ENCODE measurements around the gene POU6F2. TPM values are rescaled to one million over a fixed set of nuclear protein-coding genes. Genes with fewer than 3 reads are reported as not detected.

POU6F2 gene
- total RNA-seq, 1 donor from 2014 or later = 0.78 TPM

GRCh38 chr7:39043531-39043930, 65.8 kb downstream of the POU6F2 start:
- Histone ChIP-seq H3K9me3 (no peaks in the 10 kb centered on the region), H3K27ac (no peak overlapping the region), H3K27me3 (no peaks in the 10 kb centered on the region), H3K36me3 (no peaks in the 10 kb centered on the region), H3K4me3 (no peak overlapping the region), H3K4me1 (no peaks in the 10 kb centered on the region)
- no peak for TF ChIP-seq CTCF (IDR thresholded peaks at IDR 0.05)
- intact Hi-C loops (cut with DNase I) = no loop called here
- DNase-seq (no peak), ATAC-seq (no peak)

- Histone ChIP-seq H3K9me3 (no peaks in the 10 kb centered on the region), H3K4me3 (no peak overlapping the region), H3K4me1 (no peaks in the 10 kb centered on the region), H3K27me3 (no peaks in the 10 kb centered on the region), H3K27ac (no peak overlapping the region), H3K36me3 (no peaks in the 10 kb centered on the region)
- no peak for TF ChIP-seq CTCF (IDR thresholded peaks at IDR 0.05)
- ATAC-seq = no peak
- intact Hi-C loops (cut with DNase I) = no loop called here
- DNase-seq = no peak
These were observed 66.8 kb downstream of the POU6F2 start for GRCh38 chr7:39044489-39044888.

- Histone ChIP-seq H3K27me3 (no peaks in the 10 kb centered on the region), H3K27ac (no peak overlapping the region), H3K4me1 (no peaks in the 10 kb centered on the region), H3K36me3 (no peaks in the 10 kb centered on the region), H3K9me3 (no peaks in the 10 kb centered on the region), H3K4me3 (no peak overlapping the region)
- DNase-seq (no peak), ATAC-seq (no peak)
- intact Hi-C loops (cut with DNase I) = no loop called here
- TF ChIP-seq CTCF (IDR thresholded peaks at IDR 0.05) = no peak
These were observed 67.5 kb downstream of the POU6F2 start for GRCh38 chr7:39045231-39045630.

GRCh38 chr7:39051279-39051678, 73.6 kb downstream of the POU6F2 start:
- H3K27ac ChIP-seq = no peak overlapping the region
- no peak for DNase-seq
- no peaks in the 10 kb centered on the region for H3K9me3 ChIP-seq
- H3K36me3 ChIP-seq = no peaks in the 10 kb centered on the region
- intact Hi-C loops (cut with DNase I) = no loop called here
- TF ChIP-seq CTCF (IDR thresholded peaks at IDR 0.05) = no peak
- ATAC-seq = no peak
- no peak overlapping the region for H3K4me3 ChIP-seq
- H3K27me3 ChIP-seq = no peaks in the 10 kb centered on the region
- no peaks in the 10 kb centered on the region for H3K4me1 ChIP-seq

GRCh38 chr7:39051707-39052106, 74.0 kb downstream of the POU6F2 start:
- H3K27me3 ChIP-seq = no peaks in the 10 kb centered on the region
- peak; percentile 29 for ATAC-seq
- H3K36me3 ChIP-seq = no peaks in the 10 kb centered on the region
- no peak overlapping the region for H3K27ac ChIP-seq
- no peak overlapping the region for H3K4me3 ChIP-seq
- H3K4me1 ChIP-seq = no peaks in the 10 kb centered on the region
- H3K9me3 ChIP-seq = no peaks in the 10 kb centered on the region
- DNase-seq = no peak
- intact Hi-C loops (cut with DNase I) = no loop called here
- no peak for TF ChIP-seq CTCF (IDR thresholded peaks at IDR 0.05)

GRCh38 chr7:39054731-39055130, 77.0 kb downstream of the POU6F2 start:
- intact Hi-C loops (cut with DNase I) = no loop called here
- Histone ChIP-seq H3K4me1 (no peaks in the 10 kb centered on the region), H3K27me3 (no peaks in the 10 kb centered on the region), H3K36me3 (no peaks in the 10 kb centered on the region), H3K27ac (no peak overlapping the region), H3K4me3 (no peak overlapping the region), H3K9me3 (no peaks in the 10 kb centered on the region)
- ATAC-seq (no peak), DNase-seq (no peak)
- TF ChIP-seq CTCF (IDR thresholded peaks at IDR 0.05) = no peak

All from upper lobe of right lung (tissue), 1 donor.